ENCODE measurements around the gene MATN1. TPM values are rescaled to one million over a fixed set of nuclear protein-coding genes. Genes with fewer than 3 reads are reported as not detected.

MATN1 gene
- polyA plus RNA-seq, 1 donor from 2014 or later = 0.22 TPM

DNA sequence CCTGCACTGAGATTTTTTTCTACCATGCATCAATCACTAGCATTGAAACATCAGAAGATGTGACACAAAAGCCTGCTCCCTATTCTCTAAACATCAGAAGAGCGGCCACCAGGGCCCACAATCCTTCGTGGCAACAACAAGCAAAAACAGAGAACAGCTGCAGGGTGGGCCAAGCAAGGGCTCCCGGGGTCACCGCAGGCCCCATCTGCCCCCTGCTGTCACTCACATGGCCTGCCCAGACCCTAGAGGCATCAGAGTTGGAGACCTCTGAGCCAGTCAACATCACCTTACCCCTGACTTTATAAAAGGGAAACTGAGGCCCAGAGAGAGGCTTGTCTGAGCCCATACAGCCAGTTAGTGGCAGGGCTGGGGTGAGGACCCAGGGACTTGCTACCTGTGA lies 32.4 kb upstream of the MATN1 start:
- no peaks in the 10 kb centered on the region for H3K36me3 ChIP-seq (ENCODE audit: insufficient read depth, low read length)
- no peak overlapping the region for H3K4me2 ChIP-seq (ENCODE audit: low read length)
- no peaks in the 10 kb centered on the region for H3K9me3 ChIP-seq (ENCODE audit: low read length)
- no peaks in the 10 kb centered on the region for H3K79me2 ChIP-seq (replicated peaks; ENCODE audit: insufficient read depth, low read length)
- no peak overlapping the region for H3K4me3 ChIP-seq (ENCODE audit: low read length)
- H3F3A ChIP-seq (ENCODE audit: insufficient read depth, low read length, poor library complexity, severe bottlenecking) = no peaks in the 10 kb centered on the region
- TF ChIP-seq, protein P1, sequence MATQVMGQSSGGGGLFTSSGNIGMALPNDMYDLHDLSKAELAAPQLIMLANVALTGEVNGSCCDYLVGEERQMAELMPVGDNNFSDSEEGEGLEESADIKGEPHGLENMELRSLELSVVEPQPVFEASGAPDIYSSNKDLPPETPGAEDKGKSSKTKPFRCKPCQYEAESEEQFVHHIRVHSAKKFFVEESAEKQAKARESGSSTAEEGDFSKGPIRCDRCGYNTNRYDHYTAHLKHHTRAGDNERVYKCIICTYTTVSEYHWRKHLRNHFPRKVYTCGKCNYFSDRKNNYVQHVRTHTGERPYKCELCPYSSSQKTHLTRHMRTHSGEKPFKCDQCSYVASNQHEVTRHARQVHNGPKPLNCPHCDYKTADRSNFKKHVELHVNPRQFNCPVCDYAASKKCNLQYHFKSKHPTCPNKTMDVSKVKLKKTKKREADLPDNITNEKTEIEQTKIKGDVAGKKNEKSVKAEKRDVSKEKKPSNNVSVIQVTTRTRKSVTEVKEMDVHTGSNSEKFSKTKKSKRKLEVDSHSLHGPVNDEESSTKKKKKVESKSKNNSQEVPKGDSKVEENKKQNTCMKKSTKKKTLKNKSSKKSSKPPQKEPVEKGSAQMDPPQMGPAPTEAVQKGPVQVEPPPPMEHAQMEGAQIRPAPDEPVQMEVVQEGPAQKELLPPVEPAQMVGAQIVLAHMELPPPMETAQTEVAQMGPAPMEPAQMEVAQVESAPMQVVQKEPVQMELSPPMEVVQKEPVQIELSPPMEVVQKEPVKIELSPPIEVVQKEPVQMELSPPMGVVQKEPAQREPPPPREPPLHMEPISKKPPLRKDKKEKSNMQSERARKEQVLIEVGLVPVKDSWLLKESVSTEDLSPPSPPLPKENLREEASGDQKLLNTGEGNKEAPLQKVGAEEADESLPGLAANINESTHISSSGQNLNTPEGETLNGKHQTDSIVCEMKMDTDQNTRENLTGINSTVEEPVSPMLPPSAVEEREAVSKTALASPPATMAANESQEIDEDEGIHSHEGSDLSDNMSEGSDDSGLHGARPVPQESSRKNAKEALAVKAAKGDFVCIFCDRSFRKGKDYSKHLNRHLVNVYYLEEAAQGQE (IDR thresholded peaks at IDR 0.05; ENCODE audit: borderline replicate concordance) = no peak
- TF ChIP-seq TAF1 (IDR thresholded peaks at IDR 0.05; ENCODE audit: low read depth) (no peak), MXI1 (conservative IDR thresholded peaks at IDR 0.05; ENCODE audit: poor library complexity, severe bottlenecking) (no peak), RAD21 (conservative IDR thresholded peaks at IDR 0.05) (no peak), SMC3 (conservative IDR thresholded peaks at IDR 0.05; ENCODE audit: poor library complexity) (no peak), POLR2AphosphoS5 (IDR thresholded peaks at IDR 0.05) (no peak), EP300 (conservative IDR thresholded peaks at IDR 0.05; ENCODE audit: poor library complexity, severe bottlenecking) (no peak), EZH2 (IDR thresholded peaks at IDR 0.05; ENCODE audit: borderline replicate concordance, insufficient read depth, low read length, poor library complexity, severe bottlenecking) (no peak)
- TF ChIP-seq, protein P2, sequence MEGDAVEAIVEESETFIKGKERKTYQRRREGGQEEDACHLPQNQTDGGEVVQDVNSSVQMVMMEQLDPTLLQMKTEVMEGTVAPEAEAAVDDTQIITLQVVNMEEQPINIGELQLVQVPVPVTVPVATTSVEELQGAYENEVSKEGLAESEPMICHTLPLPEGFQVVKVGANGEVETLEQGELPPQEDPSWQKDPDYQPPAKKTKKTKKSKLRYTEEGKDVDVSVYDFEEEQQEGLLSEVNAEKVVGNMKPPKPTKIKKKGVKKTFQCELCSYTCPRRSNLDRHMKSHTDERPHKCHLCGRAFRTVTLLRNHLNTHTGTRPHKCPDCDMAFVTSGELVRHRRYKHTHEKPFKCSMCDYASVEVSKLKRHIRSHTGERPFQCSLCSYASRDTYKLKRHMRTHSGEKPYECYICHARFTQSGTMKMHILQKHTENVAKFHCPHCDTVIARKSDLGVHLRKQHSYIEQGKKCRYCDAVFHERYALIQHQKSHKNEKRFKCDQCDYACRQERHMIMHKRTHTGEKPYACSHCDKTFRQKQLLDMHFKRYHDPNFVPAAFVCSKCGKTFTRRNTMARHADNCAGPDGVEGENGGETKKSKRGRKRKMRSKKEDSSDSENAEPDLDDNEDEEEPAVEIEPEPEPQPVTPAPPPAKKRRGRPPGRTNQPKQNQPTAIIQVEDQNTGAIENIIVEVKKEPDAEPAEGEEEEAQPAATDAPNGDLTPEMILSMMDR (IDR thresholded peaks at IDR 0.05; ENCODE audit: poor library complexity, severe bottlenecking) = no peak
- no peak overlapping the region for H3K27ac ChIP-seq (ENCODE audit: low read length)
- no peaks in the 10 kb centered on the region for H3K27me3 ChIP-seq (ENCODE audit: insufficient read depth, low read depth, low read length)
- H2AFZ ChIP-seq (ENCODE audit: low read depth, low read length) = no peak overlapping the region
- H4K20me1 ChIP-seq (ENCODE audit: insufficient read depth) = no peaks in the 10 kb centered on the region
- H3K9ac ChIP-seq (ENCODE audit: low read length) = no peak overlapping the region
- H3K9me2 ChIP-seq (ENCODE audit: insufficient read depth, low read length) = no peaks in the 10 kb centered on the region

DNA sequence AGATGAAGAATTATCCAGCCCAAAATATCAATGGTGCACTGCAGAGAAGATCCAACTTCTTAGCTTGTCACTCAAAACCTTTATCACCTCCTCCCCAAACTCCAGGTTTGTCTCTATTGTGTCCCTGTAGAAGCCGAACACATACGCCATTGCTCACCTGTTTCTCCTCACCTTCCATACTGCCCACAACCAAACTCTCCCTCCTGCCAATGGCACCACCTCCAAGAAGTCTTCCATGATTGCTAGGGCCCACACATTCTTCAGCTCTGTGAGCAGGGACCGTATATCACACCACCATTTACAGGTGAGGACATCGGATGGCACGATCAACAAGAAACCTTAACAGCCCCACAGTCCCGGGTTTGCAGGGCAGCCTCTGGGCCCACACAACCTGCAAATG lies 31.9 kb upstream of the MATN1 start:
- H2AFZ ChIP-seq (ENCODE audit: low read depth, low read length) = no peak overlapping the region
- H4K20me1 ChIP-seq (ENCODE audit: insufficient read depth) = no peaks in the 10 kb centered on the region
- no peaks in the 10 kb centered on the region for H3K27me3 ChIP-seq (ENCODE audit: insufficient read depth, low read depth, low read length)
- no peaks in the 10 kb centered on the region for H3K9me3 ChIP-seq (ENCODE audit: low read length)
- H3K79me2 ChIP-seq (replicated peaks; ENCODE audit: insufficient read depth, low read length) = no peaks in the 10 kb centered on the region
- no peak overlapping the region for H3K4me3 ChIP-seq (ENCODE audit: low read length)
- H3K9me2 ChIP-seq (ENCODE audit: insufficient read depth, low read length) = no peaks in the 10 kb centered on the region
- no peak overlapping the region for H3K4me2 ChIP-seq (ENCODE audit: low read length)
- H3F3A ChIP-seq (ENCODE audit: insufficient read depth, low read length, poor library complexity, severe bottlenecking) = no peaks in the 10 kb centered on the region
- TF ChIP-seq RAD21 (conservative IDR thresholded peaks at IDR 0.05) (no peak), POLR2AphosphoS5 (IDR thresholded peaks at IDR 0.05) (no peak)
- no peaks in the 10 kb centered on the region for H3K36me3 ChIP-seq (ENCODE audit: insufficient read depth, low read length)
- no peak overlapping the region for H3K9ac ChIP-seq (ENCODE audit: low read length)
- no peak overlapping the region for H3K27ac ChIP-seq (ENCODE audit: low read length)

DNA sequence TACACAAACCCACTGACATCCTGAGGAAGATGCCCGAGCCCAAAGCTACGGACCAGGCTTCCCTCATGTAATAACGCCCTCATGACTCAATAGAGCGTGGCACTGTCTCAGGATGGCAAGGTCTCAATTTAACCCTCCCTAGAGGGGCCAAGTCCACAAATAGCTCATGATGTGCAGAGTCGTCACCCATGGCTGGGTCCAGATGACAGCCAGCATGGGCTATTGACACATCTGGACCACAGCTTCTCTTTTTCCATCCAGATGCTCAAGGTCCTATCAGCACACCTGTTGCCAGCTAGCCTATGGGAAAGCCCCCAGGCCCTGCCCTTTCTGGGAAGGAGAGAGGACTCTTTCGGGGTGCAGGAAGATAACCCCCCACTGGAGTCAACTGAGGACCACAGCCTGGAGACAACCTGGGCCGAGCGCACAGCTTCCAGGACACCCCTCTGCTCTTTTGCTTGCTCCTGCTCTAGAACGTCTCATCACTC lies 31.3 kb upstream of the MATN1 start:
- H2AFZ ChIP-seq (ENCODE audit: low read depth, low read length) = no peak overlapping the region
- no peak for TF ChIP-seq RAD21 (conservative IDR thresholded peaks at IDR 0.05)
- no peak overlapping the region for H3K4me3 ChIP-seq (ENCODE audit: low read length)
- H3K79me2 ChIP-seq (replicated peaks; ENCODE audit: insufficient read depth, low read length) = no peaks in the 10 kb centered on the region
- no peak overlapping the region for H3K27ac ChIP-seq (ENCODE audit: low read length)
- no peak overlapping the region for H3K9ac ChIP-seq (ENCODE audit: low read length)
- H3K9me3 ChIP-seq (ENCODE audit: low read length) = no peaks in the 10 kb centered on the region
- no peaks in the 10 kb centered on the region for H3K36me3 ChIP-seq (ENCODE audit: insufficient read depth, low read length)
- H4K20me1 ChIP-seq (ENCODE audit: insufficient read depth) = no peaks in the 10 kb centered on the region
- no peaks in the 10 kb centered on the region for H3K9me2 ChIP-seq (ENCODE audit: insufficient read depth, low read length)
- H3K27me3 ChIP-seq (ENCODE audit: insufficient read depth, low read depth, low read length) = no peaks in the 10 kb centered on the region
- no peak overlapping the region for H3K4me2 ChIP-seq (ENCODE audit: low read length)
- H3F3A ChIP-seq (ENCODE audit: insufficient read depth, low read length, poor library complexity, severe bottlenecking) = no peaks in the 10 kb centered on the region

All from neural cell (in vitro differentiated cells).